H9 (cell line): ENCODE data around the gene ZNF236. TPM values are rescaled to one million over a fixed set of nuclear protein-coding genes. Genes with fewer than 3 reads are reported as not detected.

Experiments
- DNase-seq: peaks from one replicate; pipeline ENCODE4 v3.0.0-alpha.2; 2017
- H2AFZ ChIP-seq: one replicate; pipeline ENCODE4 v1.6.1; 2013; ENCODE audit warnings: mild to moderate bottlenecking, low read length, control low read depth, moderate library complexity
- H2AK5ac ChIP-seq: 2 replicates; pipeline ENCODE4 v1.6.1; 2013; ENCODE audit warnings: low read length, control low read depth, mixed read lengths; ENCODE audit not compliant: insufficient read length
- H2BK120ac ChIP-seq: one replicate; pipeline ENCODE4 v1.6.1; 2013; ENCODE audit warnings: low read depth, mild to moderate bottlenecking, low read length, control low read depth, inconsistent platforms; ENCODE audit not compliant: poor library complexity, severe bottlenecking
- H2BK12ac ChIP-seq: 2 replicates; pipeline ENCODE4 v1.6.1; 2013; ENCODE audit warnings: low read length, control low read depth, mixed read lengths, low read depth; ENCODE audit not compliant: insufficient read length
- H2BK15ac ChIP-seq: 2 replicates; pipeline ENCODE4 v1.6.1; 2013; ENCODE audit warnings: low read depth, low read length, control low read depth
- H2BK20ac ChIP-seq: one replicate; pipeline ENCODE4 v1.6.1; 2013; ENCODE audit warnings: low read depth, mild to moderate bottlenecking, low read length, control low read depth, inconsistent platforms; ENCODE audit not compliant: poor library complexity, severe bottlenecking
- H2BK5ac ChIP-seq: 2 replicates; pipeline ENCODE4 v1.6.1; 2013; ENCODE audit warnings: low read length, control low read depth, mixed read lengths; ENCODE audit not compliant: insufficient read length
- H3K14ac ChIP-seq: 2 replicates; pipeline ENCODE4 v1.6.1; 2013; ENCODE audit warnings: low read length, control low read depth; ENCODE audit not compliant: insufficient read depth
- H3K18ac ChIP-seq: 2 replicates; pipeline ENCODE4 v1.6.1; 2013; ENCODE audit warnings: low read depth, mild to moderate bottlenecking, mixed read lengths, low read length, control low read depth; ENCODE audit not compliant: insufficient read length
- H3K23ac ChIP-seq: 2 replicates; pipeline ENCODE4 v1.6.1; 2013; ENCODE audit warnings: low read length, control low read depth, mixed read lengths, low read depth; ENCODE audit not compliant: insufficient read length
- H3K23me2 ChIP-seq: 2 replicates; pipeline ENCODE4 v1.6.1; 2013; ENCODE audit warnings: low read depth, mild to moderate bottlenecking, mixed read lengths, low read length, control low read depth; ENCODE audit not compliant: insufficient read length, poor library complexity, severe bottlenecking
- H3K27ac ChIP-seq: 2 replicates; pipeline ENCODE4 v1.5.1; 2013; ENCODE audit warnings: low read length, control low read depth, mixed read lengths, low read depth; ENCODE audit not compliant: insufficient read length
- H3K27me3 ChIP-seq: 2 replicates; pipeline ENCODE4 v1.6.1; 2013; ENCODE audit warnings: low read length, control low read depth, inconsistent platforms; ENCODE audit not compliant: insufficient read depth
- H3K4ac ChIP-seq: 2 replicates; pipeline ENCODE4 v1.6.1; 2013; ENCODE audit warnings: low read depth, mild to moderate bottlenecking, control low read depth, inconsistent platforms, low read length, moderate library complexity
- H3K4me1 ChIP-seq: 2 replicates; pipeline ENCODE4 v1.6.1; 2013; ENCODE audit warnings: low read length, control low read depth, inconsistent platforms; ENCODE audit not compliant: insufficient read depth
- H3K4me2 ChIP-seq: 2 replicates; pipeline ENCODE4 v1.6.1; 2013; ENCODE audit warnings: low read length, control low read depth, mixed read lengths; ENCODE audit not compliant: insufficient read length, insufficient read depth
- H3K56ac ChIP-seq: 2 replicates; pipeline ENCODE4 v1.6.1; 2013; ENCODE audit warnings: low read depth, mild to moderate bottlenecking, mixed read lengths, low read length, control low read depth; ENCODE audit not compliant: insufficient read length
- H3K79me1 ChIP-seq: 2 replicates; pipeline ENCODE4 v1.6.1; 2013; ENCODE audit warnings: low read depth, mild to moderate bottlenecking, moderate library complexity, low read length, control low read depth, inconsistent platforms; ENCODE audit not compliant: insufficient read depth, poor library complexity, severe bottlenecking
- H3K79me2 ChIP-seq: 2 replicates; pipeline ENCODE4 v1.6.1; 2013; ENCODE audit warnings: low read length, control low read depth, inconsistent platforms; ENCODE audit not compliant: insufficient read depth
- H3K9ac ChIP-seq: 2 replicates; pipeline ENCODE4 v1.6.1; 2013; ENCODE audit warnings: low read length, control low read depth, mixed read lengths; ENCODE audit not compliant: insufficient read length; ENCODE audit errors: extremely low read depth
- H3K9me3 ChIP-seq: one replicate; pipeline ENCODE4 v1.6.1; 2013; ENCODE audit warnings: low read depth, low read length, inconsistent platforms; ENCODE audit not compliant: control insufficient read depth
- H3T11ph ChIP-seq: one replicate; pipeline ENCODE4 v1.6.1; 2013; ENCODE audit warnings: mild to moderate bottlenecking, low read length, control low read depth, inconsistent platforms
- H4K20me1 ChIP-seq: one replicate; pipeline ENCODE4 v1.6.1; 2013; ENCODE audit not compliant: control insufficient read depth, insufficient read length, insufficient read depth
- H4K5ac ChIP-seq: 2 replicates; pipeline ENCODE4 v1.6.1; 2013; ENCODE audit warnings: low read depth, mild to moderate bottlenecking, mixed read lengths, low read length, control low read depth; ENCODE audit not compliant: insufficient read length
- H4K8ac ChIP-seq: replicated peaks from 2 replicates; pipeline ENCODE4 v1.6.1; 2013; ENCODE audit warnings: low read length, control low read depth, mixed read lengths, low read depth; ENCODE audit not compliant: insufficient read length
- H4K91ac ChIP-seq: 2 replicates; pipeline ENCODE4 v1.6.1; 2013; ENCODE audit warnings: low read depth, mild to moderate bottlenecking, moderate library complexity, mixed read lengths, low read length, control low read depth; ENCODE audit not compliant: insufficient read length
- H3K27ac Mint-ChIP-seq, 3 experiments: 2 replicates in 2 of 3; 3 replicates in 1 of 3; pipeline ENCODE4 v1.8.0; 2020 to 2021; ENCODE audit warnings: mixed read lengths in 3 of 3, mild to moderate bottlenecking in 1 of 3, moderate library complexity in 1 of 3
- H3K27me3 Mint-ChIP-seq: 2 replicates; pipeline ENCODE4 v1.8.0; 2021; ENCODE audit warnings: low read depth, mild to moderate bottlenecking, moderate library complexity, mixed read lengths
- H3K36me3 Mint-ChIP-seq, 3 experiments: 2 replicates in 2 of 3; 3 replicates in 1 of 3; pipeline ENCODE4 v1.8.0; 2020 to 2021; ENCODE audit warnings: low read depth in 3 of 3, mixed read lengths in 3 of 3; ENCODE audit not compliant: insufficient read depth in 1 of 3
- H3K4me1 Mint-ChIP-seq, 2 experiments: 2 replicates each; pipeline ENCODE4 v1.8.0; 2020; ENCODE audit warnings: mixed read lengths in 2 of 2
- H3K4me3 Mint-ChIP-seq, 2 experiments: 2 replicates in 1 of 2; 3 replicates in 1 of 2; pipeline ENCODE4 v1.8.0; 2020 to 2021; ENCODE audit warnings: mild to moderate bottlenecking in 2 of 2, mixed read lengths in 2 of 2, moderate library complexity in 1 of 2
- H3K9me3 Mint-ChIP-seq, 2 experiments: 2 replicates in 1 of 2; 3 replicates in 1 of 2; pipeline ENCODE4 v1.8.0; 2020; ENCODE audit warnings: mild to moderate bottlenecking in 2 of 2, mixed read lengths in 2 of 2, moderate library complexity in 1 of 2
- WGBS: extraction: QIAGEN DNeasy Blood & Tissue Kit; methylation state at CpG from one replicate; pipeline ENCODE4 v1.1.7; 2013; ENCODE audit warnings: missing lambda C conversion rate, low lambda C conversion rate, mixed read lengths; ENCODE audit not compliant: insufficient read length; ENCODE audit errors: extremely low coverage; 5-methylcytosine and 5-hydroxymethylcytosine counted together
- total RNA-seq: library from RNA; stranded (reverse); gene quantifications from 2 replicates; pipeline ENCODE4 v1.2.1, GENCODE V29; 2021
- TF ChIP-seq, protein P1 (sequence below): fragments of 200-600 bp; sonication (generic); conservative IDR thresholded peaks from 3 replicates; pipeline ENCODE4 v1.8.0; 2021; ENCODE audit warnings: antibody characterized with exemption, mild to moderate bottlenecking

The ZNF236 gene
- total RNA-seq, 1 experiment from 2014 or later = 16.0 TPM

DNA sequence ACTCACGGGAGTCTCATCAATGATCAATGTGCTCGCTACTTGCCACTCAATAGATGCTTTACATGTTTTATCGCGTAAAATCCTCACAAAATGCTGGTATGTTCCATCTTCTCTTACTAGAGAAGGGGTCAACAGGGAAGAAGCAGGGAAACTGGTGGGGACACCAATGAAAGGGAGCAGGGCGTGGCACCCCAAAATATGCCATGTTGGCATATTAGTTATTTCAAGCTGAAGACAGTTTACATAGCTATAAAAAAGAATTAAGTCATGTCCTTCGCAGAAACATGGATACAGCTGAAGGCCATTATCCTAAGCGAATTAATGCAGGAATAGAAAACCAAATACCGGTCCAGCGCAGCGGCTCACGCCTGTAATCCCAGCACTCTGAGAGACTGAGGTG is 8.1 kb upstream of the ZNF236 start:
- Histone ChIP-seq H3K27ac (no peak overlapping the region), H3K23ac (no peak overlapping the region), H2BK12ac (no peak overlapping the region), H3K4me1 (no peaks in the 10 kb centered on the region), H3K79me2 (no peaks in the 10 kb centered on the region), H3K79me1 (no peaks in the 10 kb centered on the region), H2AK5ac (no peak overlapping the region), H3K9ac (no peak overlapping the region), H3K23me2 (no peaks in the 10 kb centered on the region), H3T11ph (no peak overlapping the region), H4K8ac (no peak overlapping the region), H3K4ac (no peak overlapping the region), H3K18ac (no peak overlapping the region), H4K20me1 (no peaks in the 10 kb centered on the region), H3K56ac (no peak overlapping the region), H3K9me3 (no peaks in the 10 kb centered on the region), H2BK120ac (no peak overlapping the region), H4K91ac (no peak overlapping the region), H2BK5ac (no peak overlapping the region), H2BK15ac (no peak overlapping the region), H2BK20ac (no peak overlapping the region), H3K4me2 (no peak overlapping the region), H3K27me3 (no peaks in the 10 kb centered on the region), H2AFZ (no peak overlapping the region), H4K5ac (no peak overlapping the region), H3K14ac (no peak overlapping the region)
- no peak for DNase-seq
- Mint-ChIP-seq H3K4me3 (no peak overlapping the region), H3K36me3 (peaks cover 5 to 13% (median 7%) of the 10 kb centered on the region in 3 experiments), H3K4me1 (peaks cover 7 to 15% of the 10 kb centered on the region in 2 experiments), H3K9me3 (no peaks in the 10 kb centered on the region; a peak in 1 of 5 replicates), H3K27me3 (no peaks in the 10 kb centered on the region; the same call in 1 of the 2 replicates), H3K27ac (no peak overlapping the region)
- TF ChIP-seq, protein P1, sequence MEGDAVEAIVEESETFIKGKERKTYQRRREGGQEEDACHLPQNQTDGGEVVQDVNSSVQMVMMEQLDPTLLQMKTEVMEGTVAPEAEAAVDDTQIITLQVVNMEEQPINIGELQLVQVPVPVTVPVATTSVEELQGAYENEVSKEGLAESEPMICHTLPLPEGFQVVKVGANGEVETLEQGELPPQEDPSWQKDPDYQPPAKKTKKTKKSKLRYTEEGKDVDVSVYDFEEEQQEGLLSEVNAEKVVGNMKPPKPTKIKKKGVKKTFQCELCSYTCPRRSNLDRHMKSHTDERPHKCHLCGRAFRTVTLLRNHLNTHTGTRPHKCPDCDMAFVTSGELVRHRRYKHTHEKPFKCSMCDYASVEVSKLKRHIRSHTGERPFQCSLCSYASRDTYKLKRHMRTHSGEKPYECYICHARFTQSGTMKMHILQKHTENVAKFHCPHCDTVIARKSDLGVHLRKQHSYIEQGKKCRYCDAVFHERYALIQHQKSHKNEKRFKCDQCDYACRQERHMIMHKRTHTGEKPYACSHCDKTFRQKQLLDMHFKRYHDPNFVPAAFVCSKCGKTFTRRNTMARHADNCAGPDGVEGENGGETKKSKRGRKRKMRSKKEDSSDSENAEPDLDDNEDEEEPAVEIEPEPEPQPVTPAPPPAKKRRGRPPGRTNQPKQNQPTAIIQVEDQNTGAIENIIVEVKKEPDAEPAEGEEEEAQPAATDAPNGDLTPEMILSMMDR = no peak
- no CpG with 5 or more reads among the region's 11 CpGs for WGBS
